ENCODE results near the gene IPO13.

IPO13 gene, protein sequence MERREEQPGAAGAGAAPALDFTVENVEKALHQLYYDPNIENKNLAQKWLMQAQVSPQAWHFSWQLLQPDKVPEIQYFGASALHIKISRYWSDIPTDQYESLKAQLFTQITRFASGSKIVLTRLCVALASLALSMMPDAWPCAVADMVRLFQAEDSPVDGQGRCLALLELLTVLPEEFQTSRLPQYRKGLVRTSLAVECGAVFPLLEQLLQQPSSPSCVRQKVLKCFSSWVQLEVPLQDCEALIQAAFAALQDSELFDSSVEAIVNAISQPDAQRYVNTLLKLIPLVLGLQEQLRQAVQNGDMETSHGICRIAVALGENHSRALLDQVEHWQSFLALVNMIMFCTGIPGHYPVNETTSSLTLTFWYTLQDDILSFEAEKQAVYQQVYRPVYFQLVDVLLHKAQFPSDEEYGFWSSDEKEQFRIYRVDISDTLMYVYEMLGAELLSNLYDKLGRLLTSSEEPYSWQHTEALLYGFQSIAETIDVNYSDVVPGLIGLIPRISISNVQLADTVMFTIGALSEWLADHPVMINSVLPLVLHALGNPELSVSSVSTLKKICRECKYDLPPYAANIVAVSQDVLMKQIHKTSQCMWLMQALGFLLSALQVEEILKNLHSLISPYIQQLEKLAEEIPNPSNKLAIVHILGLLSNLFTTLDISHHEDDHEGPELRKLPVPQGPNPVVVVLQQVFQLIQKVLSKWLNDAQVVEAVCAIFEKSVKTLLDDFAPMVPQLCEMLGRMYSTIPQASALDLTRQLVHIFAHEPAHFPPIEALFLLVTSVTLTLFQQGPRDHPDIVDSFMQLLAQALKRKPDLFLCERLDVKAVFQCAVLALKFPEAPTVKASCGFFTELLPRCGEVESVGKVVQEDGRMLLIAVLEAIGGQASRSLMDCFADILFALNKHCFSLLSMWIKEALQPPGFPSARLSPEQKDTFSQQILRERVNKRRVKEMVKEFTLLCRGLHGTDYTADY

DNA sequence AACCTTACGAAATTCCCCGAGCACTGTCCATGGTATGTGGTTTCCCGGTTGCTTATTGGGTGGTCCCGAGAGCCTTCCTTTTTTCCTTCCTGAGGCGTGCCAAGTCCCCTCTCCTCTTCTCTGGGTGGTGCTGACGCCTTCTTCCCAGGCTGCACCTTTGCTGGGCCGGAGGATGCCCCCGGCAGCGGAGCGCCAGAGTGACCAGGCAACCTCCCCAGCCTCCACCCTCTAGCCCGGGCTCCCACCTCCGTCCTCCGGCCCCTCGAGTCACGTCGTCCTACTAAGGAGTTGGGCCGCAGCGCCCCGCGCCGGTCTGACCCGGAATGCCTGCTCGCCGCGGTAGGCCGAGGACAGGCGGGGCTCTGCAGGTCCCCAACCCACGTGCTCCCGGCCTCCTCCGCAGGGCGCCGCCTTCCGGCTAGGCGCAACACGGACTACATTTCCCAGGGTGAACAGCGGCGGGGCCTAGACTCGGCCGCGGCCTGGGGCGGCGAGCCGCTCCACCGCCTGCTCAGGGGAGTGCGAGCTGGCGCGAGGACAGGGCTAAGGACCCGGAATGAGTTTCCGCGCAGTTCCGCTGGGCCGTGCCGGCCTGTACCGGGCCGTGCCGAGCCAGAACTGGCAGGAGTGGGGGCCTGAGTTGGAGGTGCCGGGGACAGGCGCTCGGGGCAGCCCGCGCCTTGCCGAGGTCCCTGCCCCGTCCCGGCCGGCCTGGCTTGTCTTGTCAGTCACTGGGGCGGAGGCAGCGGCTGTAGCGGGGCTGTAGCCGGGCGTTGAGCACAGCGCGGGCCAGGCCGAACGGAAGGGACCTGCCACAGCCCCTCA is at the start of gene IPO13:
IPO13 (plus strand) TSS at position 715 of the 825 bp plus-strand sequence. CDS start 651 bp downstream, outside the sequence.
- H3K36me3 ChIP-seq (ENCODE audit: insufficient read depth, insufficient read length, low read length) = peaks cover 28% of the 10 kb centered on the region
- no peaks in the 10 kb centered on the region for H3K9me3 ChIP-seq (ENCODE audit: insufficient read depth, low read length)
- DNase-seq (ENCODE audit: low read depth, low spot score) = peak; percentile 100
- peak within 1 kb of the TSS; percentile 99 for H3K9ac ChIP-seq (ENCODE audit: insufficient read length, low read depth)
- TF ChIP-seq ZNF274 (IDR thresholded peaks at IDR 0.05; ENCODE audit: low read depth, low read length) (no peak), SUZ12 (IDR thresholded peaks at IDR 0.05; ENCODE audit: extremely low read depth, insufficient read depth, insufficient read length) (no peak), YY1 (IDR thresholded peaks at IDR 0.05; ENCODE audit: insufficient read depth, insufficient read length) (no peak)
- H3K4me3 ChIP-seq (ENCODE audit: insufficient read length, low read depth) = peak within 1 kb of the TSS; percentile 98
- no peaks in the 10 kb centered on the region for H3K27me3 ChIP-seq (ENCODE audit: insufficient read depth, insufficient read length)
- H3K4me1 ChIP-seq (ENCODE audit: insufficient read depth, insufficient read length) = peaks cover 21% of the 10 kb centered on the region

DNA sequence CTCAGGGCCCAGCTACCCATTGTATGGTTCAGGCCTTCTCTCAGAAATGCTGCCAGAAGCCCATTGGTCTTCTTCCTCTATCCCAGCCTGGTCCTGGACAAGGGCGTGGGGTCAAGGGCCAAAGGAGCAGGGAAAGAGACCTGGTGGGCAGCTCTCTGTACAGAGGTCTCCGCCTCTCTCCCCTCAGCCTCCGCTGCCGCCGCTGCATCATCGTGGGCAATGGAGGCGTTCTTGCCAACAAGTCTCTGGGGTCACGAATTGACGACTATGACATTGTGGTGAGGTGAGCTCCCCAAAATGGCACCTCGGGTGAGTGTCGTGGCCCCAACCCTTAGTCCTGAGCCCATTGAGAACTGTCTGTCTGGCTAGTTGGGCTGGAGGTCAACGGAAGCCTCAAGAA is 47.8 kb upstream of the IPO13 start:
- Histone ChIP-seq H3K36me3 (ENCODE audit: insufficient read depth, insufficient read length, low read length) (peaks cover 56% of the 10 kb centered on the region), H3K9ac (ENCODE audit: insufficient read length, low read depth) (no peak overlapping the region), H3K4me3 (ENCODE audit: insufficient read length, low read depth) (no peak overlapping the region), H3K9me3 (ENCODE audit: insufficient read depth, low read length) (no peaks in the 10 kb centered on the region), H3K27me3 (ENCODE audit: insufficient read depth, insufficient read length) (peaks cover under 1% of the 10 kb centered on the region), H3K4me1 (ENCODE audit: insufficient read depth, insufficient read length) (no peaks in the 10 kb centered on the region)
- DNase-seq (ENCODE audit: low read depth, low spot score) = no peak
- no peak for TF ChIP-seq YY1 (IDR thresholded peaks at IDR 0.05; ENCODE audit: insufficient read depth, insufficient read length)
- TF ChIP-seq SUZ12 (IDR thresholded peaks at IDR 0.05; ENCODE audit: extremely low read depth, insufficient read depth, insufficient read length) = no peak
- TF ChIP-seq ZNF274 (IDR thresholded peaks at IDR 0.05; ENCODE audit: low read depth, low read length) = no peak

DNA sequence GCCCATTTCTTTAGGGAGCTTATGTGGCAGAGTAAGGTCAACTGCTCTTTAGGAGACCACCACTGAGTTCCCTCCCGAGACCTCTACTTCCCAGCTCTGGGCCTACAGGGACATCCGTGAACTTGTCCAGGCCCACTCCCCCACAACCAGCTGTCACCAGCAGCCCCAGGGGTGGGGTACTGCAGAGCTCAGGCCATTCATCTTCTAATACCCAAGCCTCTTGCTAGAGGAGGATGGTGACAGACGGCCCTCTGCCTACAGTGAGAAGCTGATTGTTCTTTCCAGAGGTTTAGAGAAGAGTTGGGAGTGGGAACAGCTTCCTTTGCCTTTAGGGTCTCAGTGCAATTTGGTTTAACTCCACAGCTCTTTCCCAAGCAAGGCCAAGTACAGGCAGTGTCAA is 46.4 kb upstream of the IPO13 start:
- Histone ChIP-seq H3K4me3 (ENCODE audit: insufficient read length, low read depth) (no peak overlapping the region), H3K4me1 (ENCODE audit: insufficient read depth, insufficient read length) (no peaks in the 10 kb centered on the region), H3K9ac (ENCODE audit: insufficient read length, low read depth) (no peak overlapping the region), H3K36me3 (ENCODE audit: insufficient read depth, insufficient read length, low read length) (peaks cover 48% of the 10 kb centered on the region), H3K27me3 (ENCODE audit: insufficient read depth, insufficient read length) (peaks cover 12% of the 10 kb centered on the region), H3K9me3 (ENCODE audit: insufficient read depth, low read length) (no peaks in the 10 kb centered on the region)
- TF ChIP-seq SUZ12 (IDR thresholded peaks at IDR 0.05; ENCODE audit: extremely low read depth, insufficient read depth, insufficient read length) (no peak), YY1 (IDR thresholded peaks at IDR 0.05; ENCODE audit: insufficient read depth, insufficient read length) (no peak), ZNF274 (IDR thresholded peaks at IDR 0.05; ENCODE audit: low read depth, low read length) (no peak)
- DNase-seq (ENCODE audit: low read depth, low spot score) = no peak

DNA sequence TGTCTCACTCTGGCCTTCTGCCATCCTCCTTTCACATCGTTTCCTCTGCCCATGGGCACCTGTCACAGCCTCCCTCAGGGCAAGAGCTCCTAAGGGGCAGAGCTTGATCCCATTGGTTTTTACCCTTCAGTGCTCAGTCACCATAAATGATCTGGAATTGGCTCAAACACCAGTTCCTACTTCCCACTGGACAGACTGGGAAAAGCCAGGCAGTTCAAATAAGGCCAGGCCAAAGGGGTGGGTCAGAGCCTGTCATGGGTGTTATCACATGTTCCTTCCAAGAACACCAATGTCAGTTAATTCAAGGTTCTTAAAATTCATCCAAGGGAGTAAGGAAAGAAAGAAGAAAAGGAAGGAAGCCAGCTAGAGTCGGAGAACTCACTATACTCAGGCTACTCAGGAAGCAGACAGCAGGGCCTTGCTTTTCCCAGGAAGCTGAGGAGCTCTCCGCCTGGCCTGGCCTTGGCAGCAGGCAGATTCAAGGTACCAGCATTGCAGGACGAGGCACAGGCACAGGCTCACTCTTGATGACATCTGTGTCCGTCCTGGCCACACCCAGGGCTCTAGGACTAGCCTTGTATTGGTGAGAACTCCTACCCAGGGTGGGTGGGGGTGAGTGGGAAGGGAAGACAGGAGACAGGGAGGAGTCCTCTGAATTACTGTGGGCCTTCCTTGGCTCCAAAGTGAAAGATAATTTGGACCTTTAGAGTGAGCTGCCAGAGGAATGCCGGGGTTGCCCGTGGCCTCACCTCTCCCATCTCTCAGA is 45.4 kb upstream of the IPO13 start:
- TF ChIP-seq SUZ12 (IDR thresholded peaks at IDR 0.05; ENCODE audit: extremely low read depth, insufficient read depth, insufficient read length) (no peak), ZNF274 (IDR thresholded peaks at IDR 0.05; ENCODE audit: low read depth, low read length) (no peak), YY1 (IDR thresholded peaks at IDR 0.05; ENCODE audit: insufficient read depth, insufficient read length) (no peak)
- no peak overlapping the region for H3K9ac ChIP-seq (ENCODE audit: insufficient read length, low read depth)
- H3K27me3 ChIP-seq (ENCODE audit: insufficient read depth, insufficient read length) = peaks cover 13% of the 10 kb centered on the region
- no peaks in the 10 kb centered on the region for H3K4me1 ChIP-seq (ENCODE audit: insufficient read depth, insufficient read length)
- no peak for DNase-seq (ENCODE audit: low read depth, low spot score)
- peaks cover 46% of the 10 kb centered on the region for H3K36me3 ChIP-seq (ENCODE audit: insufficient read depth, insufficient read length, low read length)
- H3K4me3 ChIP-seq (ENCODE audit: insufficient read length, low read depth) = no peak overlapping the region
- no peaks in the 10 kb centered on the region for H3K9me3 ChIP-seq (ENCODE audit: insufficient read depth, low read length)

DNA sequence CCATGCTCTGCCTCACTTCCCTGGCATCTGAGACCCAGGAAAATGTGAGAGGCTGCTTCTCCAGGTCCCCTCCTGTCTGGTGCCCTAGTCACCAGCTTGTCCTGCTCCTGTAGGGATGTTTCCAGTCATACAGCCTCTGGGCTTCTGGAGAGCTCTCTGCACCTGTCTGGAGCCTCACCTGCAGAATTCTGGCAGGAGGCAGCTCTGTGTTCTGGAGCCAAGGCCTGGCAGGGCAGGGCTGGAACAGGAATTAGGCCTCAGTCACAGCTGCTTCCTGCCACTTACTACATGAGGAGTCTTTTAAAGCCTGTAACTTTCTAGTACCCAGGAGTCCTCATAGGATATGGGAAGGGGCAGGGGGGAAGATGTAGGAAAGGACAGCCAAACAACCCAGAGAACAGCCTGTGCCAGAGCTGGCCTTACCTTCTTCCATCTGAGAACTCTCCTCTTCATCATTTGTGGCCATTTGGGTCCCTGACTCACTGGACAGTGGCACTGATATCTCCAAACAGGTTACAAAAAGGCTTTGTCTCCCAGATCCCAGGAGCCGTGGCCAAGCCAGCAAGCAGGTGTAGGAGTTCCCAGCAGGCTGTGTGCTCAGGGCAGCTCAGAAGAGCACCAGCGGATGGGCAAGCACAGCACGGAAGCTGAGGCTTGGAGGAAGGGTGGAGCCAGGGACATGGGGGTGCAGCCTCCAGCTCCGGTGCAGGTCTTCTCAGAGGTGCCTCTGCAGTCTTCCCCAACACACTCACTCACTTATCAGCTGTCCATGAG is 44.5 kb upstream of the IPO13 start:
- no peaks in the 10 kb centered on the region for H3K4me1 ChIP-seq (ENCODE audit: insufficient read depth, insufficient read length)
- TF ChIP-seq ZNF274 (IDR thresholded peaks at IDR 0.05; ENCODE audit: low read depth, low read length) = no peak
- TF ChIP-seq SUZ12 (IDR thresholded peaks at IDR 0.05; ENCODE audit: extremely low read depth, insufficient read depth, insufficient read length) = no peak
- TF ChIP-seq YY1 (IDR thresholded peaks at IDR 0.05; ENCODE audit: insufficient read depth, insufficient read length) = no peak
- no peak for DNase-seq (ENCODE audit: low read depth, low spot score)
- no peaks in the 10 kb centered on the region for H3K9me3 ChIP-seq (ENCODE audit: insufficient read depth, low read length)
- H3K36me3 ChIP-seq (ENCODE audit: insufficient read depth, insufficient read length, low read length) = peaks cover 50% of the 10 kb centered on the region
- peaks cover 15% of the 10 kb centered on the region for H3K27me3 ChIP-seq (ENCODE audit: insufficient read depth, insufficient read length)
- no peak overlapping the region for H3K9ac ChIP-seq (ENCODE audit: insufficient read length, low read depth)
- H3K4me3 ChIP-seq (ENCODE audit: insufficient read length, low read depth) = no peak overlapping the region

Measured in NT2/D1 (cell line).